Measurements from ENCODE around the gene TMEM273. TPM values are rescaled to one million over a fixed set of nuclear protein-coding genes. Genes with fewer than 3 reads are reported as not detected.

TMEM273 gene
- total and polyA plus RNA-seq, 7 donors, result 5.4 to 17.8 (median 11.0) TPM

GRCh38 chr10:49141541-49142332, 46.5 kb downstream of the TMEM273 start:
- whole genome bisulfite sequencing, 2 donors, result 67 to 86% methylated on average over 5 of the region's 5 CpGs
- DNase-seq, result no peak
- Histone ChIP-seq H3K36me3 (no peaks in the 10 kb centered on the region), H3K4me3 (no peak overlapping the region), H3K27ac (no peak overlapping the region), H3K27me3 (no peaks in the 10 kb centered on the region), H3K9me3 (no peaks in the 10 kb centered on the region), H3K4me1 (no peaks in the 10 kb centered on the region)
- intact Hi-C loops (cut with DNase I), result no loop called here
- TF ChIP-seq POLR2AphosphoS5 (IDR thresholded peaks at IDR 0.05) (no peak), EP300 (IDR thresholded peaks at IDR 0.05) (no peak), CTCF (IDR thresholded peaks at IDR 0.05) (no peak), POLR2A (IDR thresholded peaks at IDR 0.05) (no peak)

- TF ChIP-seq CTCF (IDR thresholded peaks at IDR 0.05), result no peak
- TF ChIP-seq EP300 (IDR thresholded peaks at IDR 0.05), result no peak
- DNase-seq, result no peak
- 71 to 87% methylated on average over 5 of the region's 5 CpGs for WGBS, 2 donors
- no peaks in the 10 kb centered on the region for H3K9me3 ChIP-seq
- H3K27me3 ChIP-seq, result no peaks in the 10 kb centered on the region
- H3K36me3 ChIP-seq, result no peaks in the 10 kb centered on the region
- no peak overlapping the region for H3K27ac ChIP-seq
- no peaks in the 10 kb centered on the region for H3K4me1 ChIP-seq
- no peak overlapping the region for H3K4me3 ChIP-seq
- intact Hi-C loops (cut with DNase I), result no loop called here
Observed at GRCh38 chr10:49140304-49141177, 47.6 kb downstream of the TMEM273 start.

- intact Hi-C loops (cut with DNase I), result no loop called here
- Histone ChIP-seq H3K4me3 (no peak overlapping the region), H3K36me3 (no peaks in the 10 kb centered on the region), H3K4me1 (no peaks in the 10 kb centered on the region), H3K9me3 (no peaks in the 10 kb centered on the region), H3K27ac (peak overlapping the region in 2 of 4 donors; percentile 32 to 65), H3K27me3 (no peaks in the 10 kb centered on the region)
- DNase-seq, result no peak
- TF ChIP-seq EP300 (IDR thresholded peaks at IDR 0.05) (no peak), CTCF (IDR thresholded peaks at IDR 0.05) (no peak), POLR2AphosphoS5 (IDR thresholded peaks at IDR 0.05) (no peak), POLR2A (IDR thresholded peaks at IDR 0.05) (no peak)
- 66 to 88% methylated on average over 4 of the region's 4 CpGs for WGBS, 2 donors
Observed at GRCh38 chr10:49139846-49140195, 48.4 kb downstream of the TMEM273 start.

GRCh38 chr10:49139028-49139845, 49.0 kb downstream of the TMEM273 start:
- Histone ChIP-seq H3K9me3 (no peaks in the 10 kb centered on the region), H3K36me3 (no peaks in the 10 kb centered on the region), H3K27ac (peak overlapping the region in 2 of 4 donors; percentile 32 to 65), H3K4me1 (no peaks in the 10 kb centered on the region), H3K4me3 (no peak overlapping the region), H3K27me3 (no peaks in the 10 kb centered on the region)
- no peak for DNase-seq
- intact Hi-C loops (cut with DNase I), result no loop called here
- WGBS, 2 donors, result 61 to 72% methylated on average over 8 of the region's 8 CpGs
- TF ChIP-seq POLR2A (IDR thresholded peaks at IDR 0.05) (no peak), POLR2AphosphoS5 (IDR thresholded peaks at IDR 0.05) (no peak), CTCF (IDR thresholded peaks at IDR 0.05) (no peak), EP300 (IDR thresholded peaks at IDR 0.05) (no peak)

Measured in sigmoid colon (tissue), 7 donors.